ENCODE results near the gene MGAT3.

- TF ChIP-seq CTCF (IDR thresholded peaks at IDR 0.05; ENCODE audit: poor library complexity), result no peak
- no peak for TF ChIP-seq EZH2phosphoT487 (IDR thresholded peaks at IDR 0.05; ENCODE audit: low read depth, severe bottlenecking, unreplicated experiment)
Measured at GRCh38 chr22:39463931-39464390, 7.1 kb downstream of the MGAT3 start.
